IPS-18c (cell line): ENCODE measurements around the gene WBP1.
A peak's percentile ranks its signal among the peaks of the same experiment; 100 is the strongest.
"Not testable (repeated sequence)": the region's sequence is repeated elsewhere in the genome, so short reads cannot be mapped to it uniquely, and the experiment has no call there.

Source experiments
- H3K4me3 ChIP-seq: 2 replicates; pipeline ENCODE4 v1.7.0; 2013; ENCODE audit warnings: low read depth, mild to moderate bottlenecking, low read length, moderate library complexity; ENCODE audit not compliant: insufficient read depth
- H3K9me3 ChIP-seq: one replicate; pipeline ENCODE4 v1.6.1; 2013; ENCODE audit warnings: mild to moderate bottlenecking, low read length, moderate library complexity; ENCODE audit not compliant: control insufficient read depth, insufficient read depth

Gene WBP1

GRCh38 chr2:74458132-74458937, at the start of gene WBP1:
Gene WBP1, plus strand, starts transcription at chr2:74458438. Its CDS starts 165 bp downstream, at chr2:74458603.
- H3K9me3 ChIP-seq, result no peaks in the 10 kb centered on the region
- H3K4me3 ChIP-seq, result peak within 1 kb of the TSS; percentile 96

- Histone ChIP-seq H3K9me3 (no peaks in the 10 kb centered on the region), H3K4me3 (no peak overlapping the region)
Observed at GRCh38 chr2:74413001-74413698, 45.1 kb upstream of the WBP1 start.

DNA sequence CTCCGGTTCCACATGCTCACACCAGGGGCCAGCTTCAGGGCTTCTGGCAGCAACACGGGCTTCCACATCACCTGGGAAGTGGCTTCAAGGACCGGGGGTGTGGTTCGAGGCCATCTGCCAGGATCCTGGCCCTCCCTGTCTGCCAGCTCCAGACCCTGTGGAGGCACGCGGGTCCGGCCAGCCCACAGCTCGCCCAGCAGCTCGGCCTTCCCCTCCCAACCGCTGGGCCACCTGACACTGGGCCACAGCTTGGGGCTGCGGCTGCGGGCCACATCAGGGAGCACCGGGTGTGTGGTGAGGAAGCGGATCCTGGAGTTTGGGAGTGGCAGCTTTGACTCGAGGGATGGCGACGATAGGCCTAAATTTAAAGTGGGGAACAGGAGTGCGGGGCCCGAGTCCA, 43.8 kb upstream of the WBP1 start:
- Histone ChIP-seq H3K4me3 (no peak overlapping the region), H3K9me3 (no peaks in the 10 kb centered on the region)

DNA sequence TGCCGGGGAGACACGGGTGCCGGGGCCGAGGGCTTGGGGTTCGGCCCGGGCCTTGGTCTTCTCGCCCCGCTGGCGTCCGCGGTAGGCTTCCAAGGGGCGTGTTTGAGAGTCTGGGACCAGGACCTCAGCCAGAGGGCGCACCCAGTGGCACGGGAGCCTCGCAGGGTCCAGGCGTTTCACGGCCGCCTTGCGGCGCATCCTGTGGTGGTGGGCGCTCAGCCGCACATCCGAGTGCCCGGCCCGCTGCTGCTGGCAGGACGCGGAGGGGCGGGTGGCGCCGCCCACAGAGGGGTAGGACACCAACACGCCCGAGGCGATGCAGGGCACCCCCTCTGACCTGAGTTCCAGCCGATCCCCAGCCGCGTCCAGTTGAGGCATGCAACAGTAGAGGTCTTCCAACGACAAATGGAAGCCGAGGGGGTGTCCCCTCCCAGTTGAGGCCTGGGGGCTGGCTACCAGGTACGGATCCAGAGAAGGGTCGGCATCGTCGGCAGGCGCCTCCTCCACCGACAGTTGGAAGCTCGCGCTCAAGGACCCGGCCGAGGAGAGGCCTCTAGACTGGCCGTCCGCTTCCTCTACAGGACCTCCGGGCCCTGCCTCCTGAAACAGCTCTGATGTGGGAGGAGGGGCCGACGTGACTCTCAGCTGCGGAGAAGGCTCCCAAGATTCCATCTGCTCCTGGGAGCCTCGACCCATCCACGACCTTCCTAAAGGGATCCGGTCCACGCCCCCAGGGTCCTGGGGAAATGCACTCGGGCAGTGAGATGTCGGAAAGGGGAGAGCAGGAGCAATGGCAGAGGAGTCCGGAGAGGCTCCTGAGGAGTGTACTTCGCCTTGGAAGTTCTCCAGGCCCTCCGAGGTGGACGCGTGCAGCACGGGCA, 43.1 kb upstream of the WBP1 start:
- no peak overlapping the region for H3K4me3 ChIP-seq
- no peaks in the 10 kb centered on the region for H3K9me3 ChIP-seq

- no peak overlapping the region for H3K4me3 ChIP-seq
Observed at GRCh38 chr2:74415762-74416395, 42.4 kb upstream of the WBP1 start.

DNA sequence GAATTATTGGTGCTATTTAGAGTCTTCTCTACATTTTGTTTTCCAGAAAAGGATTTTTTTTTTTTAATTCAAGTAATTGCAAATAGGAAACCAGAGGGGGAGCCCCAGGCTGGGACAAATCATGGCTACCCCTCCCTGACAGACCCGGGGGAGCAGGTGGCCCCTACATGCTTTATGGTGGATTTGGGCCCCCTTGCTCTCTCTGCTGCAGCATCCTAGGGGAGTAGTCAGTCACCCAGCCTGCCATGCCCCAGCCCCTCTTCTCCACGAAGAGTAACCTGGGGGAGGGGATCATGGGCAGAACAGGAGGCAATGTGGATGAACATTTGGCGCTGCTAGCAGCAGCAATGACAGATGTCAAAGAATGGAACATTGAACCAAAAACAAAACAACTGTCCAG, 41.5 kb upstream of the WBP1 start:
- Histone ChIP-seq H3K9me3 (no peaks in the 10 kb centered on the region), H3K4me3 (no peak overlapping the region)

More at GRCh38 chr2:74415762-74416395, 42.4 kb upstream of the WBP1 start:
- no peaks in the 10 kb centered on the region for H3K9me3 ChIP-seq

DNA sequence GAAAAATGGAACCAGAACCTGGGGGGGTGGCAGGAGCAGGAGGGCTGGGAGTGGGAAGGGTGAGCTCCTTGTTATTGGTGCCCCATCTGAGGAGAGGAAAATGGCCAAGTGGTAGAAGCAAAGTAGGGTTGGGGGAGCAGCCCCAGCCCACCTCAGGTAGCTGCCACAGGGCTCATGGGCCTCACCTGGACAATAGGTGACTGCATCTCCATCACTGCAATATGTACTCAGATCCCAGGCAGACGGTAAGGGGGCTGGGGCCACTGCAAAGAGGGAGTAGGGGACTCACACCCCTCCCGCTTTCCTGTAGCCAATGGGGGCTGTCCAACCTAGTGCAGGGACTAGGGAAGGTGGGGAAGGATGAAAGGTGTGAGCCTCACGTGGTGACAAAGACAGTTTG, 41.0 kb upstream of the WBP1 start:
- H3K9me3 ChIP-seq, result no peaks in the 10 kb centered on the region
- H3K4me3 ChIP-seq, result no peak overlapping the region

DNA sequence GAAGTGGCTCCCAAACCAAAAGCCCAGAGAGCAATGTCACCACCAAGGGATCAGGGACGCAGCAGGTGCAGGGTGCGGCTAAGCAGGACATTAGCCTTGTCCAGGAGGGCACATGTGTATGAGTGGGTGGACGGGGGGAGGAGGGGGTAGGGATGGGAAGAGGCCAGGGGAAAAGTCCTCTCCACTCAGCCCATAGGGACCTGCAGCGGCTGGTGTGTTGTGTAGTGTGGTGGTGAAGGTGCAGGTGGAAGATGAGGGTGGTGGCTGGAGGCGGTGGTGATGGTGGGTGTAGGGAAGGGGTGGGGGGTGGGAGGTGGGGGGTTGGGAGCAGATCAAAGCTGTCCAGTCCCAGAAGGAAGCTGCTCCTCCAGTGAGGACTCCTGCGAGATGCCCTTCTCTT, 40.5 kb upstream of the WBP1 start:
- Histone ChIP-seq H3K9me3 (no peaks in the 10 kb centered on the region), H3K4me3 (no peak overlapping the region)

DNA sequence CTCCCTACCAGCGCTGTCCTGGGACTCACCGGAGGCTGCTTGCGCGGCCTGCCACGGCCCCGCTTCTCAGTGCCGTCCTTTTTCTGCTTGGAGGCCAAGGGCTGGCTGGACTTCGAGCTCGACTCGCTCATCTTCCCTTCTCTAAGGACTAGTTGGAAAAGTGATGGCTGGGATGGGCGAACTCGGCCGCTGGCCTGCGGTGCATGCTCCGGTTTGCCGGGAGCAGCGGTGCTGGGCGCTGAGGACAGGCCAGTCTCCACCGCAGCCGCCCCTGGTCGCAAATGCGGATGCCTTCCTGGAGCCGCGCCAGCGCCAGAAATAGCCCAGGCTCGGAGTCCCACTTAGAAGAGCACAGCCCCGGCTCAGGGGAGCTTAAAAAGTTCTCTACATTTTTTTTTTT, 39.9 kb upstream of the WBP1 start:
- H3K9me3 ChIP-seq, result no peaks in the 10 kb centered on the region
- H3K4me3 ChIP-seq, result no peak overlapping the region

GRCh38 chr2:74419345-74419744, 38.9 kb upstream of the WBP1 start:
- Histone ChIP-seq H3K4me3 (no peak overlapping the region), H3K9me3 (no peaks in the 10 kb centered on the region)

DNA sequence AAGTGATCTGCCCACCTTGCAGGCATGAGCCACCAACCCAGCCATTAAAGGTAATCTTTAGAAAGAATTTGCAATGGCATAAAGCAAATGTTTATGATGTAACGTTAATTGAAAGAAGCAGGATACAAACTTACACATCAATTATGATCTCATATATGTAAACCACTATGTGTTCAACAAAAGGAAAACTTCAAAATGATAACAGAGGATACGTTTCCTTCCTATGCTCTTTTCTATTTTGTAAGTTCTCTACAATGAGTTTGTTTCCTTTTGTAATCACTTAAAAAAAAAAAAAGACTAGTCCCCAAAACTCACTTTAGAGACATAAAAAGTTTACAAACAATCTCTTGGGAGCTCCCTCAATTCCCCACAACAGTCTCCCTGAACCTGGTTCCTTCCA, 38.2 kb upstream of the WBP1 start:
- H3K9me3 ChIP-seq, result no peaks in the 10 kb centered on the region
- no peak overlapping the region for H3K4me3 ChIP-seq

GRCh38 chr2:74420443-74421103, 37.7 kb upstream of the WBP1 start:
- not testable (repeated sequence) for H3K4me3 ChIP-seq, H3K9me3 ChIP-seq

DNA sequence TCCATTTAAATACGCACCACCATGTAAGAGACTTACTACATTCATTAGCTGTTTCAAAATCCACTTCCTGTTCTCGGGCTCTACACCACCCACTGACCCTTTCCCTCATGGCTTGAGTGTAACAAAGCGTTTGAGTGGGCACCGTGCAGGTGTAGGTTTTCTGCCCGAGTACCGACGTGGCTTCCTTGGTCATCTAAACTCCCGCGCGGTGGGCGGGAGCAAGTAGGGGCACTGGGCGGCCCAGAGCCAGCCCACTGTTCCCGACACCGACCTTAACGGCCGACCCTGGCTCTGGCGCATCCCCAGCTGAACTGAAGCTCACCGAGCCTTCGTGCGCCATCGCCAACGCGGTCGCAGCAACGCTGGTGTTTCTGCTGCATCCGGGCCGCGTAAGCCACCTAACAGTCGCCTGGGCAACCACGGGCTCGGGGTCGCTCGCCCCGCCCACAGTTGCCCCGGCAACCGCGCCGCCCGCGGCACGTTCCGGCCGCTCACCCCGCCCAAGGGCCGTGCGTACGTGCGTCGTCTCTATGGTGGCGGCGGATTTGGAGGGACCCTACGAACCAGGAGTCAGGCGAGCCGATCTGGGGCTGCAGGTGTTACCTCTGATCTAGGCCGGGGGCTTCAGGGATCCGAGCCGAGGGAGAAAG, 36.9 kb upstream of the WBP1 start, which contains the start of the genes C2orf81 and WDR54:
TSS of gene C2orf81 (minus strand) at position 399 of the 650 bp plus-strand sequence. CDS start at position 340, 59 bp downstream.
TSS of gene WDR54 (plus strand) at position 510 of the 650 bp plus-strand sequence. CDS start 424 bp downstream, outside the sequence.
- Histone ChIP-seq H3K9me3 (no peaks in the 10 kb centered on the region), H3K4me3 (peak within 1 kb of the TSS; percentile 88)

- Histone ChIP-seq H3K9me3 (no peaks in the 10 kb centered on the region), H3K4me3 (no peak overlapping the region)
Observed at GRCh38 chr2:74423231-74424095, 34.8 kb upstream of the WBP1 start.
